ENCODE results near the gene UPK3A. TPM values are rescaled to one million over a fixed set of nuclear protein-coding genes. Genes with fewer than 3 reads are reported as not detected.
A peak's percentile ranks its signal among the peaks of the same experiment; 100 is the strongest.

Gene UPK3A
- total RNA-seq, 4 donors from 2014 or later: not detected

DNA sequence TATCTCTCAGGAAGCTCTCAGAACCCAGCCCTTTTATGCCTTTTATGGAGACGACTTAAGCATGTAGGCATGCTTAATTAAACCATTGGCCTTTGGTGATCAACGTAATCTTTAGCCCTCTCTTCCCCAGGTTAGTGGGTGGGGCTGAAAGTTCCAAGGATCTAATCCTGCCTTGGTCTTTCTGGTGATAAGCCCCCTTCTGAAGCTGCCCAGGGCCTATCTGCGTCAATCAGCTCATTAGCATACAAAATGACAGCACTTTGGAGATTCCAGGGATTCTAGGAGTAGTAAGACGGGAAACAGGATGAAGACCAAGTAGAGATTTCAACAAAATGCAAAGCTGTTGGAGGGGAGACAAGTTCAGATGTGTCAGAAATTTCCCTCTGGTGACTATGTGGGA lies 28.1 kb downstream of the UPK3A start:
- TF ChIP-seq, protein P1, sequence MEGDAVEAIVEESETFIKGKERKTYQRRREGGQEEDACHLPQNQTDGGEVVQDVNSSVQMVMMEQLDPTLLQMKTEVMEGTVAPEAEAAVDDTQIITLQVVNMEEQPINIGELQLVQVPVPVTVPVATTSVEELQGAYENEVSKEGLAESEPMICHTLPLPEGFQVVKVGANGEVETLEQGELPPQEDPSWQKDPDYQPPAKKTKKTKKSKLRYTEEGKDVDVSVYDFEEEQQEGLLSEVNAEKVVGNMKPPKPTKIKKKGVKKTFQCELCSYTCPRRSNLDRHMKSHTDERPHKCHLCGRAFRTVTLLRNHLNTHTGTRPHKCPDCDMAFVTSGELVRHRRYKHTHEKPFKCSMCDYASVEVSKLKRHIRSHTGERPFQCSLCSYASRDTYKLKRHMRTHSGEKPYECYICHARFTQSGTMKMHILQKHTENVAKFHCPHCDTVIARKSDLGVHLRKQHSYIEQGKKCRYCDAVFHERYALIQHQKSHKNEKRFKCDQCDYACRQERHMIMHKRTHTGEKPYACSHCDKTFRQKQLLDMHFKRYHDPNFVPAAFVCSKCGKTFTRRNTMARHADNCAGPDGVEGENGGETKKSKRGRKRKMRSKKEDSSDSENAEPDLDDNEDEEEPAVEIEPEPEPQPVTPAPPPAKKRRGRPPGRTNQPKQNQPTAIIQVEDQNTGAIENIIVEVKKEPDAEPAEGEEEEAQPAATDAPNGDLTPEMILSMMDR (IDR thresholded peaks at IDR 0.05): no peak
- no peak for TF ChIP-seq POLR2A (IDR thresholded peaks at IDR 0.05)
- TF ChIP-seq EP300 (IDR thresholded peaks at IDR 0.05): no peak
- TF ChIP-seq POLR2AphosphoS5 (IDR thresholded peaks at IDR 0.05): no peak
- H3K4me1 ChIP-seq: peaks cover 42% of the 10 kb centered on the region

DNA sequence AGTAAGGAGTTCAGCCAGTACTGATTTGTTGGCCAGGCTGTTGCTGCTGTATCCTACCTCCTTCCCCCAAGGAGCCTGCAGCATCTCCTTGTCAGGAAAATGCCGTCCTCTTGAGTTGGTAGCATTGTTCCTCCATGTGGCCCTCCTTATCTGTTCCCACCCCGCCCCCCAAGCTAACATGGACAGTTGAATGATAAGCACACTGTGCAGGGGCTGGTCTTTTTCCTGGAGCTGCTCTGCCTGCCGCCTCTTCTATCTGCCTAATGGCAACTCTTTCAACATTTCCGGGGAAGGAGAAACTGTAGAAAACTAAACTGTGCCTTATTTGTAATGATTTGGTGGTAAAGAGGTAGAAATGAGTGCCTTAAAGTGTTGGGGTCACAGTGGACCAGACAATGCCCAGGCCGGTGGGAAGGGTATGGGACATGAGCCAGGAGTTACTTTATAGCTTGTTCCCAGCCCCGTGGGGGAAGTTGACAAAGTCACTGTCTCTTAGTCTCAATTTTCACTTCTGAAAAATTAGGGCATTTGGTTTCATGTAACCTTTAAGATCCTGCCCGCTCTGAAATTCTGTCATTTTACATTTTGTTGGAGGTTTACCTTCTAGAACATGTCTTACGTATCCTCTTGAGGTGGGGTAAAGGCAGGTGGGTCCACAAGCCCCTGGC lies 29.4 kb downstream of the UPK3A start:
- Histone ChIP-seq H3K27ac (no peak overlapping the region), H3K4me3 (no peak overlapping the region), H3K36me3 (no peaks in the 10 kb centered on the region), H3K4me1 (peaks cover 52% of the 10 kb centered on the region), H3K27me3 (no peaks in the 10 kb centered on the region), H3K9me3 (no peaks in the 10 kb centered on the region)
- WGBS: 79% methylated on average over 8 of the region's 8 CpGs
- TF ChIP-seq EP300 (IDR thresholded peaks at IDR 0.05) (no peak), POLR2AphosphoS5 (IDR thresholded peaks at IDR 0.05) (no peak), POLR2A (IDR thresholded peaks at IDR 0.05) (no peak)
- TF ChIP-seq, protein P1 (IDR thresholded peaks at IDR 0.05): no peak
- no peak for DNase-seq (ENCODE audit: low spot score in 2 of 2)

More for the DNA sequence above, 28.1 kb downstream of the UPK3A start:
- H3K4me3 ChIP-seq: no peak overlapping the region
- no peak overlapping the region for H3K27ac ChIP-seq
- 82% methylated on average over 4 of the region's 4 CpGs for WGBS
- H3K9me3 ChIP-seq: no peaks in the 10 kb centered on the region
- H3K27me3 ChIP-seq: no peaks in the 10 kb centered on the region
- no peaks in the 10 kb centered on the region for H3K36me3 ChIP-seq
- no peak for DNase-seq (ENCODE audit: low spot score in 2 of 2)

DNA sequence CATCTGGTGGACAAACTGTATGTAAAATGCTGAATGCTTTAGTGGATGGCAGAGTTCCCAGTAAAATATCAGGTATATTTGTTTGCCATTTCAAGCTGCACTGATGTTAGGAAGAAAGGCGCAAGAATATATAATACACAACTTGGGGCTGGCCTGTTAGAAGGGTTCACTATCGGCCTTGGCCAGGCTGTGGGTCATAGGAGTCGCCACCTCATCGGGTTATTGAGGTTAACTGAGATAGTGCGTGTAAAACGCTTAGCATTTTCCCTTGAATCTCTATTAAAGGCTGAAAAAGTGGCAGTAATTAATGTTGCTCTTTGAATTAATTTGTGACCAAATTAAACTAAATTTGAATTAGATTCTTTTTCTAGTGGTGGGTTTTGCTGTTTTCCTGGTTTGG lies 30.0 kb downstream of the UPK3A start:
- WGBS: 91% methylated on average over 6 of the region's 6 CpGs
- H3K4me1 ChIP-seq: peaks cover 58% of the 10 kb centered on the region
- H3K36me3 ChIP-seq: no peaks in the 10 kb centered on the region
- no peak for DNase-seq (ENCODE audit: low spot score in 2 of 2)
- H3K4me3 ChIP-seq: no peak overlapping the region
- no peak overlapping the region for H3K27ac ChIP-seq
- no peaks in the 10 kb centered on the region for H3K27me3 ChIP-seq
- no peak for TF ChIP-seq POLR2AphosphoS5 (IDR thresholded peaks at IDR 0.05)
- TF ChIP-seq, protein P1 (IDR thresholded peaks at IDR 0.05): no peak
- no peak for TF ChIP-seq EP300 (IDR thresholded peaks at IDR 0.05)
- no peak for TF ChIP-seq POLR2A (IDR thresholded peaks at IDR 0.05)
- no peaks in the 10 kb centered on the region for H3K9me3 ChIP-seq

DNA sequence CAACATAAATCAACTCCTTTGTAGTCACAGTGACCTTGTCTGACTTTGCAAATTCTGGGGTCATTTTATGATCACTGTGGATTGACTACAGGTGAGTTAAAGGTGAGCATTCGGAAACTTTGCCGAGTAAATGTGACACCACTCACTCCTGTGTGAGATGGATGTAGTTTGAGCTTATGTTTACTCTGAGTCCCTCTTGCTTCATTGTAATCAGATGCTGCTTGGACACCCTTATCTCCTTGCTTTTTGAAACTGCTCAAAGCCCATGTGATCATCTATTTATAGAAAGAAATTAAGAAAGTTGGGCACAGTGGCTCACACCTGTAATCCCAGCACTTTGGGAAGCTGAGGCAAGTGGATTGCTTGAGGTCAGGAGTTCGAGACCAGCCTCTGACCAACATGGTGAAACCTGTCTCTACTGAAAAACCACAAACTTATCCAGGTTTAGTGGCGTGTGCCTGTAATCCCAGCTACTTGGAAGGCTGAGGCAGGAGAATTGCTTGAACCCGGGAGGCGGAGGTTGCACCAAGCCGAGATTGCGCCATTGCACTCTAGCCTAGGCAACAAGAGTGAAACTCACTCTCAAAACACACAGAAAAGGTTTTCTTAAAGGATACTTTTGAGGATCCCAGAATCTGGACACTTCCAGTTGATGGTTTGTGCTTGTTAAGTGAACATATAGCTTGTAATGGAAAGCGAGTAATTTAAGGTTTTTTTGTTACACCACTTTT lies 32.2 kb downstream of the UPK3A start:
- no peak for TF ChIP-seq EP300 (IDR thresholded peaks at IDR 0.05)
- TF ChIP-seq POLR2AphosphoS5 (IDR thresholded peaks at IDR 0.05): no peak
- no peak for TF ChIP-seq POLR2A (IDR thresholded peaks at IDR 0.05)
- TF ChIP-seq, protein P1 (IDR thresholded peaks at IDR 0.05): no peak
- H3K4me1 ChIP-seq: peaks cover 50% of the 10 kb centered on the region
- H3K9me3 ChIP-seq: no peaks in the 10 kb centered on the region

DNA sequence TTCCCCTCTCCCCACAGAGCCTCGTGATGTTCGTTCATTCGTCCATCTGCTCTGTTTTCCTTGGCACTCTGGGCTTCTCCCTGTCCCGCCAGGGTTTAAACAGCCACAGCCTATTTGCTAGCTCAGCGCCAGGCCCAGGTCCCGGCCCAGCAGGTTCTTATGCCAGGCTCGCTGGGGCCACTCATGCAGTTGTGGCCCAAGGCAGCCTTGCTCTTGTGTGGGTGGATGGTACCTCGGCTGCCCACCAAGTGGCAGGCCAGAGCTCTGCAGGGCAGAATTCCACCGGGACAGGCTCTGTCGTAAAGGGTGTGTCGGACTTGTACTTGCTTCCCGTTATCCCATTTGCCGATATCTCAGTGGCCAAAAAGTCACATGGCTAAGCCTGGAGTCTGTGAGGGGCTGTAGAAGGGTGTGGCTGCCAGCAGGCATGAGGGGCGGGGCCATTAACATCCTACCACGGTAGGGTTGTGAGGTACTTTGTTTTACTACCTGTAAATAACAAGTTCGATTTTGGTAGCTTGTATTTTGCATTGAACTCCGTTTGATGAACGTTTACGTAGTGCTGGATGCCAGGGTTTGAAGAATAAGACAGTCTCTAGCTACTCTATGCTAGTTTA lies 32.9 kb downstream of the UPK3A start:
- H3K4me3 ChIP-seq: no peak overlapping the region
- H3K4me1 ChIP-seq: peaks cover 50% of the 10 kb centered on the region
- peak in 1 of 2 donors; percentile 79 for DNase-seq (ENCODE audit: low spot score in 2 of 2)
- 17% methylated on average over 19 of the region's 19 CpGs for WGBS
- no peaks in the 10 kb centered on the region for H3K27me3 ChIP-seq
- H3K27ac ChIP-seq: peak overlapping the region; percentile 32
- H3K36me3 ChIP-seq: peaks cover 6% of the 10 kb centered on the region
- TF ChIP-seq EP300 (IDR thresholded peaks at IDR 0.05): no peak
- TF ChIP-seq, protein P1 (IDR thresholded peaks at IDR 0.05): peak; percentile 40 to 52
- no peaks in the 10 kb centered on the region for H3K9me3 ChIP-seq

More for the DNA sequence above, 32.2 kb downstream of the UPK3A start:
- no peaks in the 10 kb centered on the region for H3K27me3 ChIP-seq
- WGBS: 74% methylated on average over 9 of the region's 9 CpGs
- H3K27ac ChIP-seq: peak overlapping the region; percentile 32
- peaks cover 2% of the 10 kb centered on the region for H3K36me3 ChIP-seq
- H3K4me3 ChIP-seq: no peak overlapping the region
- no peak for DNase-seq (ENCODE audit: low spot score in 2 of 2)
